CD4-positive, alpha-beta T cell treated with Interleukin-12 subunit alpha and Interleukin-12 subunit beta, for 1 hour (primary cell): Measurements from ENCODE around the gene EVC.
"Not testable (repeated sequence)": the region's sequence is repeated elsewhere in the genome, so short reads cannot be mapped to it uniquely, and the experiment has no call there.

Experiments used
- DNase-seq: peaks from one replicate; pipeline ENCODE4 v3.0.0-alpha.2; 2020

The EVC gene

DNA sequence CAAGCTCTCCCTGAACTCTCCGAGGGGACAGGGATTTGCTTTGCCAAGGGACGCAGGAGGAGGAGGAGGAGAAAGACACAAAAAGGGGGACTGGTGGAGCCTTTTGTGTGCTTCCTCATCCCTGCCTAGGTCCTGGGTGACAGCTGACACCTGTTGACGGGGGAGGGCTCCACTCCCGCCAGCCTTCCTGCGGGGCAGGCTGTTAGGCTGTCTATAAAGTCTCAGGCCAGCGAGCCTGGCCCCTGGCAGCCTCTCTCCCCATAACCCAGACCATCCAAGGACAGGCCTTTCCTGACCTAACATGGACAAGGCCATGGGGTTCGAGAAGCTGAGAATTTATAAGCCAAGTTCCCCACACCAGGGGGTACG, 1.8 kb upstream of the EVC start:
- DNase-seq = no peak

DNA sequence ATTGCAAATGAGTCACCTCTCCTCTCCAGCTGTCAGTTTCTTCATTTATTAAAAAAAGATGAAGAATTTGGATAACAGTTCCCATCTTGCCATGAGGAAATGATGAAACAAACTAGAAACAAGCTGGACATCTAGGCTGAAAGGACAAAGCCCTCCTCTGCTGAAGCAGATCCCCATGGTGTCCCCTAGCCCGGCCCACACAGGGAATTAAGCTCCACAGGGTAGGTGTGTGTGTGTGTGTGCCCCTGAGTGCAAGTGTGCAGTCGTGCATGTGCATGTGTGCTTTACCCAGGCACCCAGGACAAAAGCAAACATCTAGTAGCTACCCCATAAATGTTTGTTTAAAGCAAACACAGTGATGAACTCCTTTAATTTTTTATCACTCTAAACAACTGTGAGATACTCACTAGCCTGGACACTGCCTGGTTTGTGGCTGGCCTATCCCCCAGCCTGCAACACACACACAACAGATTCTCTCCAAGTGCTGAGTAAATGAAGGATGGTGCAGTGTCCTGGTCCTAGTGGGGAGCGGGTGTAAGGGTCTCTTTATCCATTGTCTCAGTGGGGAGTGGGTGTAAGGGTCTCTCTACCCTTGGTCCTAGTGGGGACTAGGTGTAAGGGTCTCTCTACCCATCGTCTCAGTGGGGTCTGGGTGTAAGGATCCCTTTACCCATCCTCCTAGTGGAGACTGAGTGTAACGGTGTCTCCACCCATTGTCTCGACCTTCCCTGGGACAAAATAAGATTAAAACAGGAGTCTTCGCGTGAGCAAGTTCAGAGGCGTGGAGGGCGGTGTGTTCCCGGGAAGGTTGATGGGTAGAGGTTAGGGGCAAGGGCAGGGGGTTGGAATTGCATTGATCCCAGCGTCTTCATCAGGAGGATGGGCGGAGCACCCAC, 688 bp upstream of the EVC start:
- DNase-seq = no peak

- DNase-seq = no peak
These were observed 631 bp downstream of the EVC start for GRCh38 chr4:5711479-5712184.

DNA sequence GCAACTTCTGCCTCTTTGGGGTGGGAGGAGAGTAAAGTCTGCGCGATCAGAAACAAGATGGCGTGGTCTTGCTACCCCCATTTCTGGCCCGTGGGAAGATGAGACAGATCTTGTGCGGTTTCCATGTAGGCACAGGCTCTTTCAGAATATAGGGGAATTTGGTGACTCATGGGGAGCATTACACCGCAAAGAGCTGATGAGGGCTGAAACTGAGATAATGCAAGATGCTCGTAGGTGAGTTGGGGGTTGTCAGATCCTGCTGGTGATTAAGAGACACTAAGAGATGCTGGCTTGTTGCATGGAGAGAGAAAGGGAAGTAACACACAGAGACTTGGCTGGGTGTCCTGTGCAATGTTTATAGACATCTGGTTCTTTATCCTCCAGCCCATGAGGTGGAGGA, 1.5 kb downstream of the EVC start:
- DNase-seq = no peak

DNA sequence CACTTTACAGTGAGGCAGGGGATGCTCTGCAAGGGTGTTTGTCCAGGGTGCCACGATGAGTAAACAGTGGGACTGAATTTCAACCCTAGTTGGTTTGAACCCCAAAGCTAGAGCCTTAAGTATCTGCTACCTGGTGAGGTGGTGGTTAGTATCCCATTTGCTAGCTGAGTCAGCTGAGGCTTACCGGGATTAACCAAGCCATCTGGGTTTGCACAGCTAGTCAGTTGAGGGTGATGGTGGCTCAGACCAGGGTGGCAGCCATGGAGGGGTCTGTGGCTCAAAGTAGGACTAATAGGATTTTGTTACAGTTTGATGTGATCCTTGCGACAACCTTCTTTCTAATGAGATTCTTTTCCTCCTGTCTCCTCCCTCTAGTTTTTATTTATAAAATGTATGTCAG, 1.9 kb downstream of the EVC start:
- no peak for DNase-seq

- no peak for DNase-seq
These were observed 2.9 kb downstream of the EVC start for GRCh38 chr4:5713861-5714260.

DNA sequence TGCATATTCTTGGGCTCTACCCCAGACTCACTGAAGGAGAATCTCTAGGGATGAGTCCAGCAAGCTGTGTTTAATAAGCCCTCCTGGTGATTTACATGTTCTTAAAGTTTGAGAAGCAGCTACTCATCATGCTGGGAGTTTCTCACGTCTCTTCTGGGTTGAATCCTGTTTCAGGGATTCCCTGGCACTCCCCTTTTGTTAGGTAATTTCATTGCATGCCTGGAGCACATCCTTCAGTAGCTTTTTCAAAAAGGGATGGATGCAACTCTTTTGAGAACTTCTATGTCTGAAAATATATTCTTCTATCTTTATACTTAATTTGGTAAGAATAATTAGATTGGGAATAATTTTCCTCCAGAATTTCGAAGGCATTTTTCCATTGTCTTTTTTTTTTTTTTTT, 4.4 kb downstream of the EVC start:
- DNase-seq = no peak

- DNase-seq = no peak
These were observed 5.4 kb downstream of the EVC start for GRCh38 chr4:5716391-5716790.

DNA sequence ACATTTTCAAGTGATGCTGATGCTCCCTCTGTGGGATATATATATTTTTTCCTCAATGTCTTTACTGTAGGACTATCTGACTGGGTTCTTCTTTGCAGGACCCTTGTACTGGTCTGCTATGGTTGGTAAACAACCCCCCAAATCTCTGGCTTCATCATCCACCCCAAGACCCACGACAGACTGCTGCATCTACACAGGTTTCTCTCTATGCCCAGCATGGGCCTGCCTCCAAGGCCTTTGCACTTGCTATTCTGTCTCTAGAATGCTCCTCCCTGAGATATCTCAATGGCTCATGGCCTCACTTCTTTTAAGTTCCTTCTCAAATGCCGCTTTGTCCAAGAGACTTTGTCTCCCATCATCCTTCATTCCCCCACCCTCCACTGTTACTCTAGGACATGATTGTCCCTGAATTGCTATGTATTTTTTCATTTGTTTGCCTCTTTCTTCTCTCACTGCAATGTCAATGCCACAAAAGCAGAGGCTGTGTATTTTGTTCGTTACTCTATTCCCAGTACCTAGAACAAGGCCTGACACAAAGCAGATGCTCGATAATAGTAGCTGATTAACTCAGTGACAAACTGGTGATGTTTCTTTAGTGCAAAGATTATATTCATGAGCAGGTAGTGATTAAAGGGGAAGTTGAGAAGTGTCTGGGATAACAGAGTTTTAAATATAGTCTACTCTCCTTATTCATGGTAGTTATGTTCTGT, 6.6 kb downstream of the EVC start:
- no peak for DNase-seq

DNA sequence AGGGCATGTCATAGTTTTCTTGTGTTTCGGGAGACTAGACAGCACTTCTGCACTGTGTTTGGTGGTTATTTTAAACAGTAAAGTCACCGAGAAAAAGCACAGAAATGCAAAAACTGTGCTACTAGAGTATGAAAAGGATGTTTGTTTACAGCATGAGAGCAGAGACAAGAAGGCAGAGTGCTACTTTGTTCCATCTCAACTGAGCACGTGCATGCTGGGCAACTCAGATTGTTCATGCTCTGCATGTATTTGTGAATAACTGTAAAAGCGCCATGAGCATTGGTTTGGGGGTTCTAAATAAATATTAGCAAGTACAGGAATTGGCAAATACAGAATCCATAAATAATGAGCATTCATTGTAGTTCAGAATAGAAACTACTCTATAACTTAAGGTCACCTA, 7.4 kb downstream of the EVC start:
- DNase-seq = no peak

DNA sequence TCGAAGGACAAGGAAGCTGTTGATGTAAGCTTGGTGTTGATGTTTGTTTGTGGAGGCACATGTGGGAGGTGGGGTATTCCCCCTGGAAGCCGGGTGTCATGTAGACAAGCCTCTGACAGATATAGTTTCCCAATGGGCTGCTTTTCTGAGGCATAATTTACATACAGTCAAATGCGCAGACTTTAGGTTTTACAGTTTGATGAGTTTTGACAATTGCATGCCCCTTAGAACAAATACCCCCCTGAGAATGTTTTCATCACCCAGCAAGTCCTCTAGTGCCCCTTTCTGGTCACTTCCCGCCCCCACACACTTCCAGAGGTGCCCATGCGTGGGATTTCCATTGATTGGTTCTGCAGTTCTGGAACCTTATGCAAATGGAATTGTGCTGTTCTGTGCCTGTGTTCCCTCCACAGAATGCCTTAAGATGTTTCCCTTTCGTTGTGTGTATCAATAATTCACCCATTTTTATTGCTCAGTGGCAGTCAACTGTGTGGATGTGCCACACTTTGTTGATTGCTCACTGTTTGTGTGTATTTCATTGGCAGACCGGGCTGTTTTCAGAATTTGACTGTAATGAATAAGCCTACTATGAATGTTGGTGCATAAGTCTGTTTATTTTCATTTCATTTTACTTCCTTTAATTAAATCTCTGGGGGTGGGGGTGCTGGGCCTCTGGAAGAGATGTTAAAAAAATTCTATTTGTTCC, 8.5 kb downstream of the EVC start:
- DNase-seq = no peak

DNA sequence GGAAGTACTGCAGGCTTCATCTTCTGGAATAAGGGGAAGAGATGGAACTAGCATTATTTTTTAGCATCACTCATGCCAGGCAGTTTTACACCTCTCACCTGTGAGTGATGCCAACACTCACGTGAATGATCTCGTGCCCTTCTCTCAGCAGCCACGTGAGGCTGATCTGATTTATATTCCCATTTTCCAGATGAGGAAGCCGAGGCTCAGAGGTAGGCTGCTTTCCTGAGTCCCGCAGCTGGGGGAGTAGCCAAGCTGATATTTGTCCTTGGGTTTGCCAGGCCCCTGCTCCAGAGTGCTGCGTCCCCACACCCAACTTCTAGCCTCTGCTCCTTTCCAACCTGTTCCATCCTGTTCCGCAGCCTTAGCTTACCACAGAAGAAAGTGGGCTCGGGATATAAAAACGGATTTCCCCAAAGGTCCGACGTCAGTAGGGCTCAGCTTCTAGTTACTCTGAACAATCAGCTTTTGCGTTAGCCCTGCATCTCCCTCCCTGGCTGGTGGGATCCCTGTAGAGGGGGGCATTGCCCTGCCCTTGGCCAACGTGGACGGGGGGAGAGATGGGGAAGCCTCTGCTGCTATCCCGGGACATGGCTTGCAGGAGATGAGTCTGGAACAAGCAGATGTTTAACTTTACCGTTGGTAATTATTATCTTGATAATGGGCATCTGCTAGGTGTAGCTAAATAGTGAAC, 9.3 kb downstream of the EVC start:
- no peak for DNase-seq

DNA sequence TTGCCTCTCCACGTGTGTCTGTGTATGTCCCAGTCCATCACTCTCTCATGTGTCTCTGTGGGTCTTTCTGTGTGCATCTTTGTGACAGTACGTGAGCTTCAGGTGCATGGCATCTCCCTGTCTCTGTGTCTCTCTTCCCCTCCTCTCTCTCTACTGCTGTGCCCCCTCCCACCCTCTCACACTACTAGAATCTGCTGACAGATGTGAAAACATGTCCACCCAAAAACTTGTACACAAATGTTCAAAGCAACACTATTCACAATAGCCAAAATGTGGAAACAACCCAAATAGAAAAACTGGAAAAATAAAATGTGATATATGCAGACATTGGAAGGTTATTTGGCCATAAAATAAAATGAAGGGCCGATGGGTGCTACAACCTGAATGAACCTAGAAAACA, 10.0 kb downstream of the EVC start:
- DNase-seq = no peak

- no peak for DNase-seq
These were observed 10.9 kb downstream of the EVC start for GRCh38 chr4:5721923-5722322.

GRCh38 chr4:5722328-5722727, 11.3 kb downstream of the EVC start:
- no peak for DNase-seq

DNA sequence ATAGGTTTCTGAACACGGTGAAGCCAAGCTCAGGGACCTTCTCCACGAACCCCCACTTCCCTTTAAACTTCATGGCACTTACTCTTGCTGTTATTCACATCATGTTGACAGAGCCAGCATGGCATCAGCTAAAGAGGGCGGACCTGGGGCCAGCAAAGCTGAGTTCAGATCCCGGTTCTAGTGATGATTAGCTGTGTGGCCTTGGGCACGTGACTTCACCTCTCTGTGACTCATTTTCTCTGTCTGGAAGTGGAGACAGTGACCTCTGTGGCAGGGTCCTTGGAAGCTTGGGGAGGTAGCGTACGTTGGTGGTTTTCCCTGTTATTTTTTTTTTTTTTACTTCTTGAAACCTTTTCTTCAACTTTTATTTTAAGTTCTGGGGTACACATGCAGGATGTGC, 13.4 kb downstream of the EVC start:
- DNase-seq = no peak

DNA sequence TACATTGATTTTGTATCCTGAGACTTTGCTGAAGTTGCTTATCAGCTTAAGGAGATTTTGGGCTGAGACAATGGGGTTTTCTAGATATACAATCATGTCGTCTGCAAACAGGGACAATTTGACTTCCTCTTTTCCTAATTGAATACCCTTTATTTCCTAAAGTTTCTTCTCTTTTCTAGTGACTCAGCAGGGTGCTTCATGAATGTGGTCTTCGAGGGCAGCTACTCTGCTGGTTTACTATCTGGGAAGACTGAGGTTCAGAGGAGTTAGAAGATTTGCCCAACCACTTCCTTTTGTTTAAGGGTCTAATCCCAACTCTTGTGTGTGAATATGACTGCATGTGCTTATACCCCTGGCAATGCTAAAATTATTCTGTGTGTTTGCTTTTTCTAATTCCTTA, 17.4 kb downstream of the EVC start:
- DNase-seq = not testable (repeated sequence)

GRCh38 chr4:5730436-5730835, 19.4 kb downstream of the EVC start:
- DNase-seq = no peak

DNA sequence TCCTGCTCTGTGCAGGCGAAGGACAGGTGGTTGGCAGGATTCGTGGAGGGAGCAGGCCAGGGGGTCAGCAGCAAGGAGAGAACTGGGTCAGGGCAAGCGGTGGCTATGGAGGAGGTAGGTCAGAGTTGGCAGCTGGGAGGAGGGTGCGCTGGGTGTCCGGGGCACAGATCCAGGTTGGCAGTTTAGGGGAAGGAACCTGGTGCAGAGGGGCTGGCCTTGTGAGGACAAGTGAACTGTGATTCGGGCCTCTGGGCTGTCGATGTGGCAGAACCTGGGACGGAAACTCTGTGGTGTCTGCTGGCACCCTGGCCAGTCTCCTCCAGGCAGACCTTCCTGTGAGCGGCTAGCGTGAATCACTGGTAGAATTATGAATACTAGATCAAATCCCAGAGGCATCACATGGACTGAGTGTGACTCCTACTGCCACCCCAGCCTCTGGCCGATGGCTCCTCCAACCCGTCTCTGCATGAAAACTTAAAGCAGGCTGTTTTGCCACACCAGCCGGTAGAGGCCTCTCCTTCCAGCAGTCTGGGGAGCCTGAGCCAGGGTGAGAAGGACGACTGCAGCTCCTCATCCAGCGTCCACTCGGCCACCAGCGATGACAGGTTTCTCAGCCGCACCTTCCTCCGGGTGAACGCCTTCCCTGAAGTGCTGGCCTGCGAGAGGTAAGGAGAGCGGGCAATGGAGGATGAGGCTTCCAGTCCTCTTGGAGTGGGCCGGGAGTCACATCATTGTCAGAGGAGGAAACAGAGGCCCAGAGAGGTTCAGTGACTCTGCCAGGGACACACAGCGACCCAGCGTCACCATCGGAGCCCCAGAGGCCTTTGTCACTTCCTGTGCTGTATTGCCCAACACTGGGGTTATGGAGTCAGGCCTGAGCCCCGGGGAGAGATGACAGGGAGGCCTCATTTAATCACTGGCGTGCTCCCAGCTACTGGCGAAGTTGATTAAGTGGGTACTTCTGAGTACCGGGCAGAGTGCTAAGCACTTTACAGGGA, 20.3 kb downstream of the EVC start:
- no peak for DNase-seq

- DNase-seq = no peak
These were observed 21.2 kb downstream of the EVC start for GRCh38 chr4:5732158-5732557.

- no peak for DNase-seq
These were observed 23.9 kb downstream of the EVC start for GRCh38 chr4:5734853-5735252.
